A549 (cell line): ENCODE measurements around the gene TNFAIP8. TPM values are rescaled to one million over a fixed set of nuclear protein-coding genes. Genes with fewer than 3 reads are reported as not detected.

Source experiments
- ATAC-seq, 2 experiments: fragments of 200-7000 bp in 1 of 2; fragments of >200 bp in 1 of 2; cut with Nextera tagmentation in 1 of 2; cut with Tn5 transposase in 1 of 2; 3 replicates each; pipeline versions ENCODE4 v1.8.0 to v1.9.1; 2018 to 2020; ENCODE audit warnings: mild to moderate bottlenecking in 1 of 2, moderate library complexity in 1 of 2
- CTCF ChIA-PET: fragments of 300-600 bp; sonication (Branson Sonifier 250); formaldehyde crosslinking; extraction: SDS; loops from one replicate; lab custom pipeline; 2021; ENCODE audit warnings: antibody characterized with exemption, inconsistent platforms; lab: Yijun Ruan, JAX
- POLR2A ChIA-PET: fragments of 350-600 bp; formaldehyde crosslinking; extraction: SDS; loops from one replicate; lab custom pipeline; 2021; ENCODE audit warnings: antibody characterized with exemption, inconsistent platforms; lab: Yijun Ruan, JAX
- DNase-seq, 2 experiments: peaks; one replicate each; pipeline versions ENCODE4 v3.0.0 to v3.0.0-alpha.2; 2011 to 2016; ENCODE audit warnings: low read depth in 1 of 2, low spot score in 1 of 2
- FAIRE-seq: peaks from 2 replicates; lab custom pipeline; 2011; peaks lifted over from hg19 to GRCh38; lab: Jason Lieb, UNC
- H3K27ac ChIP-seq, 2 experiments: fragments of >200 bp; sonication (Bioruptor Twin); formaldehyde crosslinking; 3 replicates each; pipeline ENCODE4 v1.5.1; 2016 to 2017
- H3K4me1 ChIP-seq: fragments of >200 bp; sonication (Bioruptor Twin); formaldehyde crosslinking; 3 replicates; pipeline ENCODE4 v1.6.1; 2016
- H3K4me2 ChIP-seq: fragments of >200 bp; sonication (Bioruptor Twin); formaldehyde crosslinking; 3 replicates; pipeline ENCODE4 v1.6.1; 2016
- H3K4me3 ChIP-seq: fragments of >200 bp; sonication (Bioruptor Twin); formaldehyde crosslinking; 3 replicates; pipeline ENCODE4 v1.5.1; 2016
- H3K9me3 ChIP-seq: fragments of >200 bp; sonication (Bioruptor Twin); formaldehyde crosslinking; 3 replicates; pipeline ENCODE4 v1.6.1; 2016
- CBX8 ChIP-seq: fragments of 200-600 bp; sonication (generic); IDR thresholded peaks from 2 replicates; pipeline ENCODE4 v1.6.1; 2016
- E2F6 ChIP-seq: IDR thresholded peaks from 2 replicates; pipeline ENCODE4 v1.6.1; 2012; ENCODE audit warnings: low read depth, borderline replicate concordance
- EHF ChIP-seq: fragments of 250-450 bp; sonication (Bioruptor Pico); IDR thresholded peaks from 2 replicates; pipeline ENCODE4 v1.5.0; 2020; ENCODE audit warnings: mild to moderate bottlenecking
- ELK1 ChIP-seq: fragments of 150-350 bp; IDR thresholded peaks from 2 replicates; pipeline ENCODE4 v1.6.1; 2014; ENCODE audit warnings: low read depth, mild to moderate bottlenecking, low read length
- ESRRA ChIP-seq: fragments of 150-350 bp; IDR thresholded peaks from 2 replicates; pipeline ENCODE4 v1.6.1; 2014; ENCODE audit warnings: mild to moderate bottlenecking, low read length, borderline replicate concordance
- FOSB ChIP-seq: fragments of 250-450 bp; sonication (Bioruptor Pico); IDR thresholded peaks from 2 replicates; pipeline ENCODE4 v1.5.0; 2020; ENCODE audit warnings: mild to moderate bottlenecking, moderate library complexity
- HDAC2 ChIP-seq: fragments of 200-600 bp; sonication (generic); IDR thresholded peaks from 2 replicates; pipeline ENCODE4 v1.6.1; 2016
- HEYL ChIP-seq: fragments of 250-450 bp; sonication (Bioruptor Pico); IDR thresholded peaks from 2 replicates; pipeline ENCODE4 v1.8.0; 2021; ENCODE audit warnings: mild to moderate bottlenecking, moderate library complexity
- HOXA7 ChIP-seq: fragments of 250-450 bp; sonication (Bioruptor Pico); IDR thresholded peaks from 2 replicates; pipeline ENCODE4 v1.5.0; 2020; ENCODE audit warnings: mild to moderate bottlenecking, moderate library complexity
- HOXB13 ChIP-seq: fragments of 250-450 bp; sonication (Bioruptor Pico); IDR thresholded peaks from 2 replicates; pipeline ENCODE4 v1.5.0; 2020; ENCODE audit warnings: low read depth, mild to moderate bottlenecking, moderate library complexity
- HOXB5 ChIP-seq: fragments of 250-450 bp; sonication (Bioruptor Pico); IDR thresholded peaks from 2 replicates; pipeline ENCODE4 v1.5.0; 2020; ENCODE audit warnings: mild to moderate bottlenecking, moderate library complexity
- JUN ChIP-seq, 2 experiments: fragments of >200 bp; sonication (Bioruptor Twin); formaldehyde crosslinking; IDR thresholded peaks; 2 replicates in 1 of 2; 3 replicates in 1 of 2; pipeline ENCODE4 v1.6.1; 2016 to 2017
- JUNB ChIP-seq: fragments of >200 bp; sonication (Bioruptor Twin); formaldehyde crosslinking; IDR thresholded peaks from 2 replicates; pipeline ENCODE4 v1.6.1; 2016
- KDM5A ChIP-seq: fragments of 200-600 bp; sonication (generic); IDR thresholded peaks from 2 replicates; pipeline ENCODE4 v1.6.1; 2016; ENCODE audit warnings: antibody characterized with exemption, mild to moderate bottlenecking
- MAFK ChIP-seq: fragments of 450-650 bp; IDR thresholded peaks from 2 replicates; pipeline ENCODE4 v1.6.1; 2014; ENCODE audit not compliant: partially characterized antibody
- MAX ChIP-seq: IDR thresholded peaks from 2 replicates; pipeline ENCODE4 v1.6.1; 2012
- MYC ChIP-seq: IDR thresholded peaks from 2 replicates; pipeline ENCODE4 v1.6.1; 2012; ENCODE audit warnings: mild to moderate bottlenecking, inconsistent platforms, low read length, improper control_type of control experiment, borderline replicate concordance
- PBX3 ChIP-seq: IDR thresholded peaks from 2 replicates; pipeline ENCODE4 v1.6.1; 2012
- REST ChIP-seq: fragments of 200-600 bp; sonication (generic); IDR thresholded peaks from 2 replicates; pipeline ENCODE4 v1.6.1; 2016; ENCODE audit warnings: antibody characterized with exemption, mild to moderate bottlenecking, moderate library complexity
- RNF2 ChIP-seq: fragments of 200-600 bp; sonication (generic); IDR thresholded peaks from 2 replicates; pipeline ENCODE4 v1.6.1; 2016; ENCODE audit warnings: low read depth, mild to moderate bottlenecking, antibody characterized with exemption, moderate library complexity, borderline replicate concordance
- ZNF302 ChIP-seq: fragments of 250-450 bp; sonication (Bioruptor Pico); IDR thresholded peaks from 2 replicates; pipeline ENCODE4 v1.9.0; 2021; ENCODE audit warnings: inconsistent platforms, mild to moderate bottlenecking, moderate library complexity
- WGBS: methylation state at CpG from one replicate; pipeline ENCODE4 v1.1.6; 2017; ENCODE audit errors: missing lambda C conversion rate; 5-methylcytosine and 5-hydroxymethylcytosine counted together
- polyA plus RNA-seq, 4 experiments: library from polyadenylated mRNA; depleted of rRNA in 3 of 4; stranded (reverse); fragments of >200 nt; fragmentation: RNase III in 1 of 4; extraction: RNeasy Plus Mini Kit Qiagen cat#74134 plus additional on column Dnase treatment in 1 of 4; gene quantifications; 2 replicates in 3 of 4; 3 replicates in 1 of 4; pipeline ENCODE4 v1.2.3, GENCODE V29; 2011 to 2017

TNFAIP8 gene
- polyA plus RNA-seq, 2 of the 4 experiments (the other 2 are of a cell fraction): 34.9 to 35.7 TPM

GRCh38 chr5:119339965-119340364, 15.9 kb upstream of the TNFAIP8 start:
- CTCF ChIA-PET: interaction anchor here (1.0 to 2.7 kb wide), 3 partner anchors 42 to 77 kb away, joined by 3 to 13 read pairs (median 3); no protein-coding TSS in a partner anchor
- 81% methylated on average over 4 of the region's 4 CpGs for WGBS
- FAIRE-seq: no peak
- no peak for DNase-seq
- Histone ChIP-seq H3K4me1 (peaks cover 11% of the 10 kb centered on the region; the same call in 1 of the 3 replicates), H3K4me2 (no peak overlapping the region), H3K4me3 (no peak overlapping the region), H3K27ac (no peak overlapping the region), H3K9me3 (no peaks in the 10 kb centered on the region)
- TF ChIP-seq KDM5A: no peak
- TF ChIP-seq CBX8: no peak
- no peak for TF ChIP-seq FOSB (CRISPR knock-in tag)
- no peak for TF ChIP-seq HOXA7 (CRISPR knock-in tag)
- no peak for TF ChIP-seq MAFK
- TF ChIP-seq HDAC2: no peak
- no peak for TF ChIP-seq REST
- TF ChIP-seq RNF2: no peak
- TF ChIP-seq PBX3: no peak
- no peak for TF ChIP-seq MYC
- no peak for TF ChIP-seq JUN (IDR thresholded peaks at IDR 0.05)
- TF ChIP-seq ELK1: no peak
- TF ChIP-seq ESRRA: no peak
- no peak for TF ChIP-seq JUNB
- TF ChIP-seq EHF (CRISPR knock-in tag): no peak
- no peak for TF ChIP-seq E2F6
- POLR2A ChIA-PET: no interaction called here
- no peak for ATAC-seq

GRCh38 chr5:119340597-119341218, 15.1 kb upstream of the TNFAIP8 start:
- POLR2A ChIA-PET: interaction anchor here (0.6 kb wide), 1 partner anchor 16 kb away, joined by 3 read pairs; no protein-coding TSS in a partner anchor
- 93% methylated on average over 11 of the region's 11 CpGs for WGBS

More at GRCh38 chr5:119340597-119341218, 15.1 kb upstream of the TNFAIP8 start:
- ATAC-seq (no peak), FAIRE-seq (no peak), DNase-seq (no peak)
- Histone ChIP-seq H3K9me3 (no peaks in the 10 kb centered on the region), H3K4me1 (peaks cover 11% of the 10 kb centered on the region; the same call in 1 of the 3 replicates), H3K27ac (no peak overlapping the region), H3K4me3 (no peak overlapping the region), H3K4me2 (no peak overlapping the region)
- CTCF ChIA-PET: interaction anchor here (0.5 to 2.7 kb wide), 6 partner anchors 9 to 320 kb away, joined by 3 to 13 read pairs (median 3); no protein-coding TSS in a partner anchor
- TF ChIP-seq HOXB5 (CRISPR knock-in tag): no peak
- no peak for TF ChIP-seq MAX
- TF ChIP-seq ZNF302 (CRISPR knock-in tag): no peak
- TF ChIP-seq HOXB13 (CRISPR knock-in tag): no peak
- no peak for TF ChIP-seq HEYL (CRISPR knock-in tag)
- TF ChIP-seq JUN (IDR thresholded peaks at IDR 0.05): no peak
